ENCODE data around the gene ZNF382.

GRCh38 chr19:36577271-36577996 is 27.7 kb upstream of the ZNF382 start:
- no peak for TF ChIP-seq POLR2A (IDR thresholded peaks at IDR 0.05)
- TF ChIP-seq CTCF (IDR thresholded peaks at IDR 0.05 in 4 of 5, conservative IDR thresholded peaks at IDR 0.05 in 1 of 5), result no peak
